Right forelimb (tissue), 1 donor: ENCODE measurements around the gene ATP23.

Experiments used
- DNase-seq: peaks from one replicate; pipeline ENCODE4 v3.0.0-alpha.2; 2018

The ATP23 gene

GRCh38 chr12:57941165-57941894, at the start of gene ATP23:
Gene ATP23 (plus strand): TSS chr12:57941567. CDS start chr12:57941702, 135 bp downstream.
- peak; percentile 94 for DNase-seq

- no peak for DNase-seq
Measured at GRCh38 chr12:57892232-57892972, 49.0 kb upstream of the ATP23 start.

- DNase-seq = peak; percentile 100
Measured at GRCh38 chr12:57893431-57894353, 47.7 kb upstream of the ATP23 start.

GRCh38 chr12:57894399-57895292, 46.7 kb upstream of the ATP23 start:
- DNase-seq = peak; percentile 72

GRCh38 chr12:57895389-57896114, 45.8 kb upstream of the ATP23 start:
- no peak for DNase-seq

GRCh38 chr12:57896115-57896433, 45.3 kb upstream of the ATP23 start:
- DNase-seq = no peak

- peak; percentile 88 for DNase-seq
Measured at GRCh38 chr12:57896434-57897201, 44.7 kb upstream of the ATP23 start.

- DNase-seq = no peak
Measured at GRCh38 chr12:57897286-57897974, 43.9 kb upstream of the ATP23 start.

GRCh38 chr12:57898308-57898970, 42.9 kb upstream of the ATP23 start:
- DNase-seq = no peak

- no peak for DNase-seq
Measured at GRCh38 chr12:57899010-57899662, 42.2 kb upstream of the ATP23 start.

- DNase-seq = no peak
Measured at GRCh38 chr12:57902478-57902969, 38.8 kb upstream of the ATP23 start.

- DNase-seq = no peak
Measured at GRCh38 chr12:57904426-57904825, 36.9 kb upstream of the ATP23 start.

GRCh38 chr12:57904848-57905811, 36.2 kb upstream of the ATP23 start:
- peak; percentile 89 for DNase-seq

- no peak for DNase-seq
Measured at GRCh38 chr12:57905812-57906475, 35.4 kb upstream of the ATP23 start.

- no peak for DNase-seq
Measured at GRCh38 chr12:57906821-57907220, 34.5 kb upstream of the ATP23 start.

GRCh38 chr12:57907281-57907680, 34.1 kb upstream of the ATP23 start:
- no peak for DNase-seq

- DNase-seq = no peak
Measured at GRCh38 chr12:57908511-57908910, 32.9 kb upstream of the ATP23 start.
